CD4-positive, alpha-beta T cell treated with Interleukin-15 for 1 hour (primary cell): Measurements from ENCODE around the gene CAMTA1.

ENCODE experiments used
- DNase-seq: peaks from one replicate; pipeline ENCODE4 v3.0.0-alpha.2; 2020

CAMTA1 gene

GRCh38 chr1:7012461-7012924, 227.2 kb downstream of the CAMTA1 start:
- no peak for DNase-seq

GRCh38 chr1:7013833-7014639, 228.8 kb downstream of the CAMTA1 start:
- no peak for DNase-seq

GRCh38 chr1:7014640-7014930, 229.3 kb downstream of the CAMTA1 start:
- no peak for DNase-seq

- DNase-seq, result no peak
These were observed 229.8 kb downstream of the CAMTA1 start for GRCh38 chr1:7015022-7015421.

GRCh38 chr1:7018351-7018750, 233.1 kb downstream of the CAMTA1 start:
- DNase-seq, result no peak

- DNase-seq, result no peak
These were observed 233.6 kb downstream of the CAMTA1 start for GRCh38 chr1:7018826-7019225.

GRCh38 chr1:7019510-7019909, 234.3 kb downstream of the CAMTA1 start:
- DNase-seq, result no peak

GRCh38 chr1:7022058-7022457, 236.8 kb downstream of the CAMTA1 start:
- no peak for DNase-seq

GRCh38 chr1:7025013-7025412, 239.8 kb downstream of the CAMTA1 start:
- no peak for DNase-seq

- no peak for DNase-seq
These were observed 240.9 kb downstream of the CAMTA1 start for GRCh38 chr1:7026169-7026568.

- no peak for DNase-seq
These were observed 247.7 kb downstream of the CAMTA1 start for GRCh38 chr1:7032992-7033391.

GRCh38 chr1:7036386-7036785, 251.1 kb downstream of the CAMTA1 start:
- no peak for DNase-seq

GRCh38 chr1:7039590-7040220, 254.5 kb downstream of the CAMTA1 start:
- no peak for DNase-seq

GRCh38 chr1:7040969-7041695, 255.9 kb downstream of the CAMTA1 start:
- no peak for DNase-seq

GRCh38 chr1:7042322-7043190, 257.3 kb downstream of the CAMTA1 start:
- no peak for DNase-seq

GRCh38 chr1:7043191-7043549, 257.9 kb downstream of the CAMTA1 start:
- no peak for DNase-seq

- DNase-seq, result no peak
These were observed 258.7 kb downstream of the CAMTA1 start for GRCh38 chr1:7043719-7044535.

- DNase-seq, result no peak
These were observed 260.6 kb downstream of the CAMTA1 start for GRCh38 chr1:7045897-7046296.

- no peak for DNase-seq
These were observed 261.1 kb downstream of the CAMTA1 start for GRCh38 chr1:7046314-7046713.

GRCh38 chr1:7046891-7047290, 261.6 kb downstream of the CAMTA1 start:
- no peak for DNase-seq

GRCh38 chr1:7047866-7048265, 262.6 kb downstream of the CAMTA1 start:
- no peak for DNase-seq

GRCh38 chr1:7048395-7048794, 263.1 kb downstream of the CAMTA1 start:
- DNase-seq, result no peak
